Mucosa of rectum (tissue), 2 donors: ENCODE measurements around the gene INTS1.

ENCODE experiments used
- H3K27ac ChIP-seq, 2 donors: one replicate each; pipeline ENCODE4 v1.7.0; 2013; ENCODE audit warnings: inconsistent platforms in 2 of 2, low read depth in 2 of 2, low read length in 2 of 2
- H3K27me3 ChIP-seq, 2 donors: one replicate each; pipeline ENCODE4 v1.7.0; 2013; ENCODE audit warnings: low read length in 2 of 2; ENCODE audit not compliant: control insufficient read depth in 2 of 2, insufficient read depth in 2 of 2
- H3K36me3 ChIP-seq, 2 donors: one replicate each; pipeline ENCODE4 v1.7.0; 2013; ENCODE audit warnings: low read length in 2 of 2; ENCODE audit not compliant: control insufficient read depth in 2 of 2, insufficient read depth in 2 of 2
- H3K4me1 ChIP-seq, 2 donors: one replicate each; pipeline ENCODE4 v1.7.0; 2013; ENCODE audit warnings: low read length in 2 of 2, mild to moderate bottlenecking in 1 of 2; ENCODE audit not compliant: control insufficient read depth in 2 of 2, insufficient read depth in 2 of 2
- H3K4me3 ChIP-seq, 2 donors: one replicate each; pipeline ENCODE4 v1.7.0; 2013; ENCODE audit warnings: low read length in 2 of 2
- H3K9ac ChIP-seq, 2 donors: one replicate each; pipeline ENCODE4 v1.7.0; 2013; ENCODE audit warnings: low read length in 2 of 2, low read depth in 1 of 2, mild to moderate bottlenecking in 1 of 2
- H3K9me3 ChIP-seq, 2 donors: one replicate each; pipeline ENCODE4 v1.7.0; 2013; ENCODE audit warnings: low read length in 2 of 2; ENCODE audit not compliant: control insufficient read depth in 2 of 2
- donor health status: healthy.
- donor health status: Normal muscosa, but diverticular disease.

The INTS1 gene

DNA sequence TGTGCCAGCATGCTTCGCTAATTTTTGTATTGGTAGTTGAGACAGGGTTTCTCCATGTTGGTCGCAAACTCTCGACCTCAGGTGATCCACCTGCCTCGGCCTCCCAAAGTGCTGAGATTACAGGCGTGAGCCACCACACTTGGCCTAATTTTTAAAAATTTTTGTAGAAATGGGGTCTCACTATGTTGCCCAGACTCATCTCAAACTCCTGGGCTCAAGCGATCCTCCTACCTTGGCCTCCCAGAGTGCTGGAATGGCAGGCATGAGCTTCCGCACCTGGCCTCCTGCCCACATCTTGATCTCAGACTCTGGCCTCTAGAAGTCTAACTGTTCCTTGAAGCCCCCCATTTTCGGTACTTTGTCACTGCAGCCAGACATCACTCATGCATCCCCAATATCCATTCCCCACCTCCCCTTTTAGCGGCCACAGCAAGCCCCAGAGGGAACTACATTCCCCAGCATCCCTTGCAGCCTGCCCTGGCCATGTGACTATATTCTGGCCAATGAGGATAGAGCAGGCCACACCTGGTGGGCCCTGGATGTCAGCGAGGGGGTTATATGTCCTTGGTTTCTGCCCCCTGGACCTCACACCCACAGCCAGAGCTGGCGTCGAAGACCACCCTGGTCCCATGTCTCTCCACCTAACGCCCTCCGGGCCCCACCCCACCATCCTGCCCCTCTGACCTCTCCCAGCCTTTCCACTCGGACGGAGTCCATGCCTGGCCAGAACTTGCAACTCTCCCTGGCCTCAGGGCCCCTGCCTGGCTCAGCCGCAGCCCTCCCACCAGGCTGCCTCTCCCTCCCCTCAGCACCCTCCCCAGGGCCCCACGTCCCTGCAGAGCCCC is 78.7 kb downstream of the INTS1 start:
- Histone ChIP-seq H3K9ac (no peak overlapping the region), H3K9me3 (no peaks in the 10 kb centered on the region), H3K36me3 (no peaks in the 10 kb centered on the region), H3K27me3 (peaks cover 4 to 7% of the 10 kb centered on the region in 2 donors), H3K27ac (no peak overlapping the region), H3K4me3 (no peak overlapping the region), H3K4me1 (no peaks in the 10 kb centered on the region)

DNA sequence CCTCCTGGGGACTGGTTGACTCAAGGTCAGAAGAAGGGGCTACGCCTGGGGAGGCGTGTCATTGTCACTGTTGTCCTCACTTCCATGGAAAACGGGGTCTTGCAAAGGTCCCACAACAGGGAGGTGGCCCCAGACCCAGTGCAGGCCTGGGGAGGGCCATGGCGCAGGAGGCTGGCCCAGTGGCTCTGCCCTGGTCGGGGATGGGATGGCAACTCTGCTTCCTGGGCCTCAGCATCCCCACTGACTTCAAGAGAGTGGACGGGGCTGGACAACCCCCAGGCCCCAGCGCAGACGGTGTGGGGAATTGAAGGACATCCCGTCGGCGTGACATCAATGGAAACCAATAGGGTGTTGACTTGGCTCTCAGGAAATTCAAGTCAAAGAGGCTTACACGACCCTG is 80.1 kb downstream of the INTS1 start:
- H3K27ac ChIP-seq, result no peak overlapping the region
- H3K27me3 ChIP-seq, result peaks cover 4 to 15% of the 10 kb centered on the region in 2 donors
- no peaks in the 10 kb centered on the region for H3K4me1 ChIP-seq
- H3K9me3 ChIP-seq, result no peaks in the 10 kb centered on the region
- no peak overlapping the region for H3K9ac ChIP-seq
- no peaks in the 10 kb centered on the region for H3K36me3 ChIP-seq
- no peak overlapping the region for H3K4me3 ChIP-seq

DNA sequence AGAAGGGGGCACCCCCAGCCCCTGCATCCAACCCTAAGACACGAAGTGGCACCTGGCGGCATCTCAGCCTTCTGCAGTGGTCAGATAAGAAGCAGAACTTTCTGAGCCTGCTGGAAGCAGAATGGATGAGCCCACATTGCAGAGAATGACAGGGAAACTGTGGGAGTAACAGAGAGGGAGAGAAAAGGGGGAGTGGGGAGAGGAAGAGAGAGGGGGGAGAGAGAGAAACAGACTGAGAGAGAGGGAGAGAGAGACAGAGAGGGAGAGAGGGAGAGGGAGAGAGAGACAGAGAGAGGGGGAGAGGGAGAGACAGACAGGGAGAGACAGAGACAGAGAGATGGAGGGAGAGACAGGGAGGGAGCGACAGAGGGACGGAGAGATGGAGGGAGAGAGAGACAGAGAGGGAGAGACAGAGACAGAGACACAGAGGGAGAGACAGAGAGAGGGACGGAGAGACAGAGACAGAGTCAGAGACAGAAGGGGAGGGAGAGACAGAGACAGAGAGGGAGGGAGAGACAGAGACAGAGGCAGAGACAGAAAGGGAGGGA is 80.9 kb downstream of the INTS1 start:
- H3K4me3 ChIP-seq, result no peak overlapping the region
- H3K36me3 ChIP-seq, result no peaks in the 10 kb centered on the region
- H3K27me3 ChIP-seq, result peaks cover 4 to 16% of the 10 kb centered on the region in 2 donors
- H3K9ac ChIP-seq, result no peak overlapping the region
- H3K9me3 ChIP-seq, result no peaks in the 10 kb centered on the region
- no peaks in the 10 kb centered on the region for H3K4me1 ChIP-seq
- no peak overlapping the region for H3K27ac ChIP-seq

DNA sequence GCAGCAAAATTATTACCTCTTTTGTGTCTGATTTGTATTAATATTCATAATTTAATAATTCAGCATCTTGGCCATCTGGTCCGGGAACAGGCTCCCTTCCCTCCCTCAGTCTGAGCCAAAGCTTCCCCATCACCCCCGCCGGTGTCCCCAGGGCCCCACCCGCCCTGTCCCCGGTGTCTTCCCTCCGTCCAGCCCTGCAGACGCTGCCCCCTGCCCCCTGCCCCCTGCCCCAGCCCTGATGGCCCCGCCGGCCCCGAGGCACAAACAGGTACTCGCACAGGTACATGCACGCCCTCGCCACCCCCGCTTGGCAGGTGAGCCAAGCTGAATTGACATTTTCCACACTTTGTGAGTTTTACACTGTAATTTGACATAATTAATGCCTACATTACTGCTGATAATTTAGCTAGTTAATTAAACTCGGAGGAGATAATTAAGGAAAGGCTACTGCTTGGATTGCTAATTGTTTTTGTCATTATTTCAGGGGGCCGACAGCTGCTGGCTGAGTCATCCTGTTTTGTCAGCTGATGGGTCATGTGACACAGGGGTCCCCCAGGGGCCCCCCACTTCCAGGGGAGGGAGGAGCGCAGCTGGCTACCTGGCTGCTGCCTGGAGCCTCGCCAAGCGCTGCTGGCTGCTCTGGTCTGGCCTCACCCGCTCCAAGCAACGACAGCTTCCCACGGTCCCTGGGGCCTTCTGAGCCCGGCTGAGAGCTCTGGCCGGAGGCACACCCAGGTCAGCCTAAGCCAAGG is 81.5 kb downstream of the INTS1 start:
- peaks cover 4 to 16% of the 10 kb centered on the region in 2 donors for H3K27me3 ChIP-seq

DNA sequence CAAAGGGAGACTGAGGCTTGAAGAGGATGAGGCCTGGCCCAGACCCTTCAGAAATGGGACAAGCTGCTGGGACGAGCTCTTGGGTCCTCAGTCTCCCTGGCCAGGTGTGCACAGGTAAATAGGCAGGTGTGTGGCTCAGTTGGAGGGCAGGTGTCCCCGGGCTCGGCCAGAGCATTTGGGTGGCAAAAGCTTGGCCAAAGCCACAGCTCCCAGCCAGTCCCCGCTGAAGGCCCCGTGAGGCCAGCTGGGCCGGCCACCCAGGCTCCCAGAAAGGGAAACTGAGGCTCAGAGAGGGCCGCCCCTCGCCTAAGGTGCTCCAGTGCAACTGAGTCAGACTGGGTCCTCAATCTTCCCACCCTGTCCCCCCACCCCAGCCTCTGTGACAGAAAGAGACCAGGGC is 82.2 kb downstream of the INTS1 start:
- Histone ChIP-seq H3K9ac (no peak overlapping the region), H3K36me3 (no peaks in the 10 kb centered on the region), H3K9me3 (no peaks in the 10 kb centered on the region), H3K27ac (no peak overlapping the region), H3K4me3 (no peak overlapping the region), H3K27me3 (peaks cover 4 to 16% of the 10 kb centered on the region in 2 donors), H3K4me1 (no peaks in the 10 kb centered on the region)

More for the DNA sequence above, 81.5 kb downstream of the INTS1 start:
- Histone ChIP-seq H3K36me3 (no peaks in the 10 kb centered on the region), H3K9ac (no peak overlapping the region), H3K4me3 (no peak overlapping the region), H3K27ac (no peak overlapping the region), H3K9me3 (no peaks in the 10 kb centered on the region), H3K4me1 (no peaks in the 10 kb centered on the region)

DNA sequence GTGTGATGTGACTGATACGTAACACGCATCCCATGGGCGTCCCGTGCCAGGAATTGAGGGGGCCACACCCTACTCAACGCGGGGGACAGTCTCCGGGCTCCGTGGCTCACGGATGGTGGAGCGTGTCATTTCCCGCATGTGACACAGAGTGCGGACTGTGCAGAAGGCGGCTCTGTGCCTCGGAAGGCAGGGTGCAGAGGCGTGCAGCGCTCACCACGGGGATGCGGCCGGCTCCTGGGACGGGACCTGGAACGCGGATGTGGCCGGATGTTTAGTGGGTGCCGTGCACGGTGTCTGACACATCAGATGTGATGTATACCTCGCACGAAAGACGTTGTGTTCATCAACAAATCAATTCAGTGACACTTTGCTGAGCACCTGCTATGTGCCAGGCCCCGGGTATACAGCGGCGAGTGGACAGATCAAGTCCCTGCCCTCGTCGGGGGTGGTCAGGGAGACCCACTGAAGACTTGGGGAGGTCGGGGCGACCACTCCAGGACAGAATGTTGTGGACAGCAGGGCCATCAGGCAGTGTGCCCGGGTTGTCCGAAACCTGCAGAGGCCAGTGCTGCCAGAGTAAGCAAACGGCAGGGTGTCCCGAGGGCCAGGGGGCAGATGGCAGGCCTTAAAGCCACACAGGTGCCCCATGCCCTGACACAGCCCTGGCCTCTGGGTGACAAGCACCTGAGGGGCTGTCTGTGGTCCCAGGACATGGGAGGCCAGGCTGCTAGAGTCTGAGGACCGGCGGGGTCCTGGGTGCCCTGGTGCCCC is 83.0 kb downstream of the INTS1 start:
- Histone ChIP-seq H3K27ac (no peak overlapping the region), H3K27me3 (peaks cover 4 to 16% of the 10 kb centered on the region in 2 donors), H3K4me1 (no peaks in the 10 kb centered on the region), H3K36me3 (no peaks in the 10 kb centered on the region), H3K9me3 (no peaks in the 10 kb centered on the region), H3K9ac (no peak overlapping the region), H3K4me3 (no peak overlapping the region)
